HEK293 (cell line): ENCODE measurements around the gene RPS6KB1.

ENCODE experiments used
- CTCF ChIA-PET: fragments of 350-600 bp; formaldehyde crosslinking; extraction: SDS; loops from one replicate; lab custom pipeline; 2021; ENCODE audit warnings: antibody characterized with exemption; lab: Yijun Ruan, JAX
- POLR2A ChIA-PET: fragments of 300-600 bp; formaldehyde crosslinking; extraction: SDS; loops from one replicate; lab custom pipeline; 2020; ENCODE audit warnings: antibody characterized with exemption, inconsistent platforms; lab: Yijun Ruan, JAX
- H3K27ac ChIP-seq: fragments of 200-500 bp; sonication (Bioruptor generic); 2 replicates; pipeline ENCODE4 v1.5.1; 2014; ENCODE audit warnings: low read depth, low read length, control low read depth, inconsistent platforms; ENCODE audit errors: extremely low read depth
- H3K36me3 ChIP-seq, 2 experiments: fragments of 200-500 bp in 1 of 2; sonication (Bioruptor generic) in 1 of 2; 1 replicate in 1 of 2; 2 replicates in 1 of 2; pipeline ENCODE4 v1.5.1; 2014 to 2017; ENCODE audit warnings: inconsistent platforms in 2 of 2, low read length in 2 of 2; ENCODE audit not compliant: control insufficient read depth in 2 of 2, insufficient read depth in 1 of 2
- H3K4me1 ChIP-seq: fragments of 200-500 bp; sonication (Bioruptor generic); 2 replicates; pipeline ENCODE4 v1.5.1; 2014; ENCODE audit warnings: mild to moderate bottlenecking, low read length, inconsistent platforms; ENCODE audit not compliant: control insufficient read depth, insufficient read depth
- H3K4me3 ChIP-seq: 2 replicates; pipeline ENCODE4 v1.5.1; 2011; ENCODE audit warnings: low read depth, mild to moderate bottlenecking, control low read depth, low read length, moderate library complexity
- H3K9me3 ChIP-seq: fragments of 200-500 bp; sonication (Bioruptor generic); 2 replicates; pipeline ENCODE4 v1.5.1; 2014; ENCODE audit warnings: low read depth, low read length, inconsistent platforms; ENCODE audit not compliant: control insufficient read depth, insufficient read depth
- ATF2 ChIP-seq: fragments of 450-650 bp; formaldehyde crosslinking; IDR thresholded peaks from 2 replicates; pipeline ENCODE4 v1.5.1; 2016; ENCODE audit warnings: missing biosample characterization, missing genetic modification characterization, low read depth
- GLIS2 ChIP-seq: fragments of 450-650 bp; formaldehyde crosslinking; IDR thresholded peaks from 2 replicates; pipeline ENCODE4 v1.5.1; 2016; ENCODE audit warnings: missing biosample characterization, missing genetic modification characterization
- KLF1 ChIP-seq: fragments of 450-650 bp; formaldehyde crosslinking; IDR thresholded peaks from 2 replicates; pipeline ENCODE4 v1.5.1; 2016; ENCODE audit warnings: missing biosample characterization, missing genetic modification characterization
- REST ChIP-seq: fragments of 450-650 bp; formaldehyde crosslinking; IDR thresholded peaks from 2 replicates; pipeline ENCODE4 v1.5.1; 2016; ENCODE audit warnings: missing biosample characterization, missing genetic modification characterization
- ZBTB6 ChIP-seq: fragments of 450-650 bp; formaldehyde crosslinking; IDR thresholded peaks from 2 replicates; pipeline ENCODE4 v1.5.1; 2017; ENCODE audit warnings: missing biosample characterization, missing genetic modification characterization
- ZNF155 ChIP-seq: fragments of 450-650 bp; formaldehyde crosslinking; IDR thresholded peaks from 2 replicates; pipeline ENCODE4 v1.5.1; 2016; ENCODE audit warnings: missing biosample characterization, missing genetic modification characterization
- ZNF169 ChIP-seq: fragments of 450-650 bp; formaldehyde crosslinking; IDR thresholded peaks from 2 replicates; pipeline ENCODE4 v1.5.1; 2016; ENCODE audit warnings: missing biosample characterization, missing genetic modification characterization
- ZNF184 ChIP-seq: fragments of 450-650 bp; IDR thresholded peaks from 2 replicates; pipeline ENCODE4 v1.5.1; 2018; ENCODE audit warnings: missing biosample characterization, mild to moderate bottlenecking, missing genetic modification characterization
- ZNF302 ChIP-seq: fragments of 450-650 bp; formaldehyde crosslinking; IDR thresholded peaks from 2 replicates; pipeline ENCODE4 v1.5.1; 2016; ENCODE audit warnings: missing biosample characterization, missing genetic modification characterization, low read depth
- ZNF366 ChIP-seq: fragments of 450-650 bp; formaldehyde crosslinking; conservative IDR thresholded peaks from 2 replicates; pipeline ENCODE4 v1.5.1; 2016; ENCODE audit warnings: missing biosample characterization, missing genetic modification characterization
- ZNF394 ChIP-seq: fragments of 450-650 bp; formaldehyde crosslinking; IDR thresholded peaks from 2 replicates; pipeline ENCODE4 v1.5.1; 2016; ENCODE audit warnings: missing biosample characterization, missing genetic modification characterization, mild to moderate bottlenecking, moderate library complexity, borderline replicate concordance
- ZNF473 ChIP-seq: fragments of 450-650 bp; formaldehyde crosslinking; IDR thresholded peaks from 2 replicates; pipeline ENCODE4 v1.5.1; 2017; ENCODE audit warnings: missing biosample characterization, missing genetic modification characterization
- ZNF510 ChIP-seq: fragments of 450-650 bp; formaldehyde crosslinking; IDR thresholded peaks from 2 replicates; pipeline ENCODE4 v1.5.1; 2018; ENCODE audit warnings: mild to moderate bottlenecking, missing genetic modification characterization, missing biosample characterization; ENCODE audit not compliant: insufficient replicate concordance
- ZNF560 ChIP-seq: fragments of 450-650 bp; formaldehyde crosslinking; IDR thresholded peaks from 2 replicates; pipeline ENCODE4 v1.5.1; 2017; ENCODE audit warnings: missing biosample characterization, missing genetic modification characterization, borderline replicate concordance
- ZNF600 ChIP-seq: fragments of 450-650 bp; formaldehyde crosslinking; IDR thresholded peaks from 2 replicates; pipeline ENCODE4 v1.5.1; 2016; ENCODE audit warnings: missing biosample characterization, missing genetic modification characterization
- ZNF664 ChIP-seq: fragments of 450-650 bp; formaldehyde crosslinking; IDR thresholded peaks from 2 replicates; pipeline ENCODE4 v1.5.1; 2016; ENCODE audit warnings: missing biosample characterization, missing genetic modification characterization
- ZNF76 ChIP-seq: fragments of 450-650 bp; formaldehyde crosslinking; IDR thresholded peaks from 2 replicates; pipeline ENCODE4; 2016; ENCODE audit warnings: low read depth, missing biosample characterization, missing genetic modification characterization, borderline replicate concordance
- ZSCAN30 ChIP-seq: fragments of 450-650 bp; IDR thresholded peaks from 2 replicates; pipeline ENCODE4 v1.5.1; 2018; ENCODE audit warnings: missing biosample characterization, mild to moderate bottlenecking, missing genetic modification characterization, moderate library complexity
- TF ChIP-seq, protein P1 (sequence below): sonication (generic); formaldehyde crosslinking; IDR thresholded peaks from 2 replicates; pipeline ENCODE4 v1.8.1; 2022; ENCODE audit warnings: mild to moderate bottlenecking, moderate library complexity, missing genetic modification reagents
- TF ChIP-seq, protein P2 (sequence below): fragments of 450-650 bp; formaldehyde crosslinking; IDR thresholded peaks from 2 replicates; pipeline ENCODE4 v1.5.1; 2016; ENCODE audit warnings: missing biosample characterization, missing genetic modification characterization

Gene RPS6KB1

GRCh38 chr17:59869941-59870218, 23.0 kb upstream of the RPS6KB1 start:
- no peaks in the 10 kb centered on the region for H3K4me1 ChIP-seq
- no peak for TF ChIP-seq ZNF510 (tag by site-specific recombination)
- TF ChIP-seq ZNF366 (tag by site-specific recombination), result no peak
- no peak for TF ChIP-seq ZNF155
- no peak for TF ChIP-seq ZNF169
- no peak for TF ChIP-seq GLIS2
- TF ChIP-seq ZNF560, result no peak
- TF ChIP-seq, protein P1, sequence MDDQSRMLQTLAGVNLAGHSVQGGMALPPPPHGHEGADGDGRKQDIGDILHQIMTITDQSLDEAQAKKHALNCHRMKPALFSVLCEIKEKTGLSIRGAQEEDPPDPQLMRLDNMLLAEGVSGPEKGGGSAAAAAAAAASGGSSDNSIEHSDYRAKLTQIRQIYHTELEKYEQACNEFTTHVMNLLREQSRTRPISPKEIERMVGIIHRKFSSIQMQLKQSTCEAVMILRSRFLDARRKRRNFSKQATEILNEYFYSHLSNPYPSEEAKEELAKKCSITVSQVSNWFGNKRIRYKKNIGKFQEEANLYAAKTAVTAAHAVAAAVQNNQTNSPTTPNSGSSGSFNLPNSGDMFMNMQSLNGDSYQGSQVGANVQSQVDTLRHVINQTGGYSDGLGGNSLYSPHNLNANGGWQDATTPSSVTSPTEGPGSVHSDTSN (CRISPR knock-in tag), result no peak
- no peak for TF ChIP-seq ZNF473
- no peak for TF ChIP-seq ZNF184 (tag by site-specific recombination)
- TF ChIP-seq ZNF302 (tag by site-specific recombination), result no peak
- no peak for TF ChIP-seq ZSCAN30
- TF ChIP-seq, protein P2, sequence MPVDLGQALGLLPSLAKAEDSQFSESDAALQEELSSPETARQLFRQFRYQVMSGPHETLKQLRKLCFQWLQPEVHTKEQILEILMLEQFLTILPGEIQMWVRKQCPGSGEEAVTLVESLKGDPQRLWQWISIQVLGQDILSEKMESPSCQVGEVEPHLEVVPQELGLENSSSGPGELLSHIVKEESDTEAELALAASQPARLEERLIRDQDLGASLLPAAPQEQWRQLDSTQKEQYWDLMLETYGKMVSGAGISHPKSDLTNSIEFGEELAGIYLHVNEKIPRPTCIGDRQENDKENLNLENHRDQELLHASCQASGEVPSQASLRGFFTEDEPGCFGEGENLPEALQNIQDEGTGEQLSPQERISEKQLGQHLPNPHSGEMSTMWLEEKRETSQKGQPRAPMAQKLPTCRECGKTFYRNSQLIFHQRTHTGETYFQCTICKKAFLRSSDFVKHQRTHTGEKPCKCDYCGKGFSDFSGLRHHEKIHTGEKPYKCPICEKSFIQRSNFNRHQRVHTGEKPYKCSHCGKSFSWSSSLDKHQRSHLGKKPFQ, result no peak
- no peak for TF ChIP-seq ZBTB6
- no peak for TF ChIP-seq ZNF664
- TF ChIP-seq REST, result no peak
- no peak for TF ChIP-seq ATF2 (tag by site-specific recombination)
- TF ChIP-seq KLF1 (tag by site-specific recombination), result no peak
- TF ChIP-seq ZNF600 (tag by site-specific recombination), result no peak
- no peak for TF ChIP-seq ZNF76 (tag by site-specific recombination)
- no peak for TF ChIP-seq ZNF394 (tag by site-specific recombination)
- CTCF ChIA-PET, result interaction anchor here (0.6 to 1.0 kb wide), 5 partner anchors 9 to 116 kb away, joined by 3 to 4 read pairs (median 3); no protein-coding TSS in a partner anchor
- POLR2A ChIA-PET, result interaction anchor here (0.7 to 1.5 kb wide), 3 partner anchors 13 to 163 kb away, joined by 3 to 4 read pairs (median 3); partner anchors contain the start of genes PTRH2 and VMP1
- no peak overlapping the region for H3K27ac ChIP-seq
- H3K4me3 ChIP-seq, result no peak overlapping the region
- peaks cover 33 to 34% of the 10 kb centered on the region in 2 experiments for H3K36me3 ChIP-seq
- H3K9me3 ChIP-seq, result no peaks in the 10 kb centered on the region
